ENCODE data around the gene GPRC5A.

DNA sequence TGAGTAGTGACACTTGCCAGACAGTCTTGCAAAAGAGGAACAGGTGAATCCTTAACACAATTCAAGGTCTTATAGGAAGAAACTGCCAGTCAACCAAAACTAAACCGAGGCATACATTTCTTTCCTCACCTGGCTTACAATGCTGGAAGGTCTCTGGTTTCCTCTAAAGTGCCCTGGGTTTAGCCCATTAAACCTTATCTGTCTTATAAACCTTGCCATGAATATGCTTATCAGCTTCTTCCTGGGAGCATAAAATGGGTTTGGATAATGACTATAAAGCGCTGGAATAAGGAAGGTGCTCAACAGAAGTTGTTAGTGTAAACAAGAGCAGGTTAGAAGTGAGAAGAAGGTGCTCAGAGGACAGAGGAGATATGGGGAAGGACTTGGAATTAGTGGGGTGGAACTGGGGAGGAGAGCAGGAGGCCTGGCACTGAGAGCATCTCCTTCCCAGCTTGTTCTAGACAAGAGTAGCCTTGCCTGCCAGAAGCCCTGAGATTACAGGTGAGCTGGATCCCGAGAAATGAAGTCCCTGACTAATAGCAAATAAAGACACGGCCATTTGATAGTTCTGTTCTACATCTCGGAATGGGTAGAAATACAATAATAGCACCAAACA, 14.1 kb upstream of the GPRC5A start:
- TF ChIP-seq, protein P1, sequence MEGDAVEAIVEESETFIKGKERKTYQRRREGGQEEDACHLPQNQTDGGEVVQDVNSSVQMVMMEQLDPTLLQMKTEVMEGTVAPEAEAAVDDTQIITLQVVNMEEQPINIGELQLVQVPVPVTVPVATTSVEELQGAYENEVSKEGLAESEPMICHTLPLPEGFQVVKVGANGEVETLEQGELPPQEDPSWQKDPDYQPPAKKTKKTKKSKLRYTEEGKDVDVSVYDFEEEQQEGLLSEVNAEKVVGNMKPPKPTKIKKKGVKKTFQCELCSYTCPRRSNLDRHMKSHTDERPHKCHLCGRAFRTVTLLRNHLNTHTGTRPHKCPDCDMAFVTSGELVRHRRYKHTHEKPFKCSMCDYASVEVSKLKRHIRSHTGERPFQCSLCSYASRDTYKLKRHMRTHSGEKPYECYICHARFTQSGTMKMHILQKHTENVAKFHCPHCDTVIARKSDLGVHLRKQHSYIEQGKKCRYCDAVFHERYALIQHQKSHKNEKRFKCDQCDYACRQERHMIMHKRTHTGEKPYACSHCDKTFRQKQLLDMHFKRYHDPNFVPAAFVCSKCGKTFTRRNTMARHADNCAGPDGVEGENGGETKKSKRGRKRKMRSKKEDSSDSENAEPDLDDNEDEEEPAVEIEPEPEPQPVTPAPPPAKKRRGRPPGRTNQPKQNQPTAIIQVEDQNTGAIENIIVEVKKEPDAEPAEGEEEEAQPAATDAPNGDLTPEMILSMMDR (conservative IDR thresholded peaks at IDR 0.05; ENCODE audit: low read depth, low read length): no peak
- TF ChIP-seq EZH2 (IDR thresholded peaks at IDR 0.05; ENCODE audit: borderline replicate concordance, low read depth, low read length, poor library complexity, severe bottlenecking): no peak

Measured in A673 (cell line).